PFSK-1 (cell line): ENCODE data around the gene SLC24A3.

Experiments
- FOXP2 ChIP-seq: optimal IDR thresholded peaks from 2 replicates; pipeline ENCODE3; 2011; ENCODE audit warnings: borderline replicate concordance, control low read depth, inconsistent platforms; ENCODE audit not compliant: insufficient read depth; ENCODE audit errors: extremely low read length, extremely low read depth
- POLR2AphosphoS5 ChIP-seq: IDR thresholded peaks from 2 replicates; pipeline ENCODE4 v1.6.1; 2012; ENCODE audit warnings: low read depth, mild to moderate bottlenecking, control low read depth, low read length, moderate library complexity
- REST ChIP-seq, 2 experiments: IDR thresholded peaks; 2 replicates each; pipeline versions ENCODE4 v1.6.1 to v1.8.0; 2011 to 2012; ENCODE audit warnings: low read depth in 2 of 2, low read length in 2 of 2, control low read depth in 1 of 2, inconsistent platforms in 1 of 2, mild to moderate bottlenecking in 1 of 2, moderate library complexity in 1 of 2; ENCODE audit not compliant: insufficient read depth in 1 of 2
- SIN3A ChIP-seq: IDR thresholded peaks from 2 replicates; pipeline ENCODE4 v1.6.1; 2012; ENCODE audit warnings: mild to moderate bottlenecking, low read length, moderate library complexity, borderline replicate concordance; ENCODE audit not compliant: insufficient read depth
- TAF1 ChIP-seq: IDR thresholded peaks from 2 replicates; pipeline ENCODE4 v1.6.1; 2012; ENCODE audit warnings: low read length, control low read depth, borderline replicate concordance; ENCODE audit not compliant: insufficient read depth

The SLC24A3 gene

GRCh38 chr20:19624221-19624965, 412.0 kb downstream of the SLC24A3 start:
- no peak for TF ChIP-seq FOXP2
- no peak for TF ChIP-seq REST (IDR thresholded peaks at IDR 0.05; ENCODE audit: insufficient read depth in 1 of 2, low read depth in 2 of 2, low read length in 2 of 2)
- no peak for TF ChIP-seq SIN3A
- no peak for TF ChIP-seq TAF1
- no peak for TF ChIP-seq POLR2AphosphoS5

GRCh38 chr20:19625426-19625825, 413.0 kb downstream of the SLC24A3 start:
- no peak for TF ChIP-seq TAF1
- TF ChIP-seq FOXP2: no peak
- TF ChIP-seq POLR2AphosphoS5: no peak
- no peak for TF ChIP-seq SIN3A
- no peak for TF ChIP-seq REST (IDR thresholded peaks at IDR 0.05; ENCODE audit: insufficient read depth in 1 of 2, low read depth in 2 of 2, low read length in 2 of 2)

- TF ChIP-seq REST (IDR thresholded peaks at IDR 0.05; ENCODE audit: insufficient read depth in 1 of 2, low read depth in 2 of 2, low read length in 2 of 2) (no peak), SIN3A (no peak), POLR2AphosphoS5 (no peak), TAF1 (no peak), FOXP2 (no peak)
Observed at GRCh38 chr20:19626896-19627295, 414.5 kb downstream of the SLC24A3 start.

GRCh38 chr20:19628570-19629134, 416.2 kb downstream of the SLC24A3 start:
- TF ChIP-seq POLR2AphosphoS5 (no peak), SIN3A (no peak), FOXP2 (no peak), REST (IDR thresholded peaks at IDR 0.05; ENCODE audit: insufficient read depth in 1 of 2, low read depth in 2 of 2, low read length in 2 of 2) (no peak), TAF1 (no peak)
